Measurements from ENCODE around the gene EXOSC7.
A peak's percentile ranks its signal among the peaks of the same experiment; 100 is the strongest.
"Not testable (repeated sequence)": the region's sequence is repeated elsewhere in the genome, so short reads cannot be mapped to it uniquely, and the experiment has no call there.

Gene EXOSC7

DNA sequence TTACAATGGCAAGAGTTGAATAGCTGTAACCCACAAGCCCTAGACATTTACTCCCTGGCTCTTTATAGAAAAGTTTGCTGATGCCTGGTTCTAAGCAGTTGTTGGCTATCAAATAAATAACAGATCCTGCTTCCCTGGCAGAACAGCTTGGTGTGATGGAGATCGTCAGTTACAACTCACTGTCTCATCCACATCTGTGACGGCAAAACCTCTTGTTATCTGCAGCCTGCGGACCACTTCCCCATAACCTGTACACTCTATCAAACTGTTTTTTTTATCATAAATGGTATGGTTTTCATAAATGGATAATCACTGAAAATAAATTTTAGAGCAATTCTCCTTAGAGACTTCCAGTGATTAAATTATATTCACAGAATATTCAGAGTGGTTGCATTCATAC lies 14.2 kb upstream of the EXOSC7 start:
- DNase-seq (ENCODE audit: low read depth, low spot score), result no peak
- H3K27ac ChIP-seq, result no peak overlapping the region

DNA sequence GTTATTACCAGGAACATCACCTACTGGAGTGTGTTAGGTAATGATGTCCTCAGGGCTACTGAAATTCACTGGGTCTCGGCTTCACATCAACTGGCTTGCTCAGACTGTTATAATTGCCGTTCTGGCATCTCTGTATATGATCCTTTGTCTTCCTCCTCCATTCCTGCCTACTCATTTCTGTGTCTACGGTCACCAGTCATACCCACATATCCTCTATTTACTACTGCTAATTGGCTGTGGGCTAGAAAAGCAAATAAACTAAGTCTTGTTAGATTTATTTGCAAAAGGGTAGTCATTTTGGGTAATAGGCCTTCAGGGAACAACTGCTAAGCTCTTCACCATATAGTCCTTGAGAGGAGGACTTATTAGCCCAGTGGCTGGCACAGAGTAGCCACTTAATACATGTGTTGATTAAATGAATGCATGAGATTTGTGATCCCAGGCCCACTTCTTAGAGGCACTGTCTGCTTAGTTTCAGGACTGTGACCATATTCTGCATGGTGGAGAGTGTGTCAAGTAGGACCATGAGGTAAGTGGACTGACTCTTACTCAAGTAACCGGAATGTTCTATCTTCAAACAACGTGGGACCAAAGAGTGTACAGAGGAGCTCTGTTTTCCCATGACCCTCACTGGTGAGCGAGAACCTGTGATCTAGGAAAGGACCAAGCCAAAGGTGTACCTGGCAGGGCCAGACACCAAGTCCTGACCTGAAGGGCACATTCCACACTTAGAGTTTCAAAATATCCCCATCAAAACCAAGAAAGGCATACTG lies 13.2 kb upstream of the EXOSC7 start:
- DNase-seq (ENCODE audit: low read depth, low spot score), result no peak
- peak overlapping the region; percentile 44 for H3K27ac ChIP-seq

- DNase-seq (ENCODE audit: low read depth, low spot score), result no peak
- H3K27ac ChIP-seq, result peak overlapping the region; percentile 44
Observed at GRCh38 chr3:44963571-44964325, 12.3 kb upstream of the EXOSC7 start.

DNA sequence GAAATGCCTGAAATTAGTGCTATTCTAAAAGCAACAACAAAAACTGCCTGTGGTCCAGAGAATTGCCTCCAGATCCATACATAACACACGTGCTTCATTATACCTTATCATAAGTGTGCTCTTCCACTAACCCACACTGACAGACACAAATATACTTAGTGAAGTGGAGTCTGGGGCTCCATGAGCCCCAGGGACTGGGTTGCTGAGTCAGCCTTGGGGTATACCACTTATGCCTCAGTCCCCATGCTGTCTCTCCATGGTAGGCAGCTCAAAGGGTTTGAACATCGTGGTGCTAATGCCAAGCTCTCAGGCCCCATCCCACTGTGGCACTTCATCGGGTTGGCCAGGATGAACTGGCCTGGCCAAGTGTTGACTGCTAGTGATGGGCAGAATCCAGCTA lies 10.9 kb upstream of the EXOSC7 start:
- DNase-seq (ENCODE audit: low read depth, low spot score), result no peak
- peak overlapping the region; percentile 95 for H3K27ac ChIP-seq

DNA sequence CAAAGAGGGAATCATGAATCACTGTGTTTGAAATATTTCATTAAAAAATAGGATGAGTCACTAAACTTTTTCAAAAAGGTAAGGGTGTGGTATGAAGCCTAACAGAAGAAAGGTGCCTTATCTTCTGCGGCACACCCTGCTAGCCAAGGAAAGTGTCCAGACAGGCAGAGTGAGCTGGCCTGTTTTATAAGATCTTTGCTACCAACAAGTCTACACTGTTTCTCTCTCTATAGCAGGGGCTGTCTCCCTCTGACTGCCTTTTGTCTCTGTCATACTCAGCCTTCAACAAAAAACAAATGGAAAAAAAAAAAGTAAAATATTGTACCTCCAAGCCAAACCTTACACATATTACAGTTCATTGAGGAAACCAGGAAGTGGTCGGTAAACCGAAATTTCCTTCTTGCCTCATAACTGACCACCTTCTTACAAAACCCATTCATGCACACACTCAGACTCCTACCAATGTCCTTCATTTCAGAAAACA lies 9.2 kb upstream of the EXOSC7 start:
- peak overlapping the region; percentile 95 for H3K27ac ChIP-seq

DNA sequence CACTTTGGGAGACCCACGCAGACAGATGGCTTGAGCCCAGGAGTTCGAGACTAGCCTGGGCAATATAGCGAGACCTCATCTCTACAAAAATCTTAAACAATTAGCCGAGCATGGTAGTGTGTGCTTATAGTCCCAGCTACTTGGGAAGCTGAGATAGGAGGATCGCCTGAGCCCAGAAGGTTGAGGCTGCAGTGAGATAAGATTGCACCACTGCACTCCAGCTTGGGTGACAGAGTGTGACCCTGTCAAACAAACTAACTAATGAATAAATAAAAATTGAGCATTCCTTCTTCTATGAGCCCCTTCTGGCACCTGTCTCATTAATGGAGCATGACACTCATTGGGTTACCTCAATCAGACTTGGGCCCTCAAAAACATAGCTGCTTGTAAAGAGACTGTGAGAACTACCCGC lies 7.6 kb upstream of the EXOSC7 start:
- peak overlapping the region; percentile 95 for H3K27ac ChIP-seq
- no peak for DNase-seq (ENCODE audit: low read depth, low spot score)

More for the DNA sequence above, 9.2 kb upstream of the EXOSC7 start:
- DNase-seq (ENCODE audit: low read depth, low spot score), result peak; percentile 93

DNA sequence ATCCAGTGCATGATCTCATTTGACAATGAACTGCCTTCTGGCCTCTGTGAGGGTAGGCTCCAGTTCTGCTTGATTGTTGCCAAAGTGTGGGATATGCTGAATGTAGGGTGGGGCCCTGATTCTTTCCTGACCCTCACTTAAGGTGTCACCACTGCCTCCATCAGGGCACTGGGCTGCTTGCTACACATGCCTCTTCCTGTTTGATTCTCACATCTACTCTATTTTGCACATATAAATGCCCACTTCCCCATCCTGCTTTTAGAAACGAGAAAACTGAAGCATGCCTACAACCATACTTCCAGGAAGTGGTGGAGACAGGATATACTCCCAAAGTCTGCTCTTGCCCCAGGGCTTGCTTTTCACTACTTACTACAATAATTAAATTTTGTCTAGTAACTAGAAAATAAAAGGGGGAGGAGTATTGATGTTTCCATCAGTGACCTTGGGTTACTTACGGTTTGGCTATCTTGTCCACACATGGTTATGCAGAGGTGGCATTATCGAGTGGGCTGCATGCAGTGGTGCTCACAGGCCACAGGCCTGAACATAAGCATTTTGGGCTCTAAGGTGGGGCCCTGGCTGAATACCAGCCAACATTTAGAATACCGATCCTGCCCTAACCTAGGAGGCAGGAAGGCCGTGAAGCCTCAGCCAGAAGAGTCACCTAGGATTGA lies 6.8 kb upstream of the EXOSC7 start:
- DNase-seq (ENCODE audit: low read depth, low spot score), result no peak
- peak overlapping the region; percentile 95 for H3K27ac ChIP-seq

DNA sequence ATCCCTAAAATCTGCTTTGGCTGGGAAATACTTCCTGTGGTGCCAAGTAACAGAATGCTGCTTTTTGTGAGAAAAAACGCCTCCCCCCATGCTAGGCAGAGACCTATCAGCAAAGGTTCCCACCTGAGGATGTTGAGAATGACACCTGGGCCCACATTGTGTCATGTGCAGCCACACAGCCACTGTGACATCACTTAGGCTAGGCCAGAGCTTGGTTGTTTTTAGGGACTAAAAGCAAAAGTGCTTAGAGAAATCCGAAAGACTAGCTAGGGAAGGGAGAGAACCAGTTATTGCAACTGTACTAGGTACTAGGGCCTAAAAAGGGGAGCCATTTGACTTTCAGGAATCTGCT lies 6.2 kb upstream of the EXOSC7 start:
- peak overlapping the region; percentile 95 for H3K27ac ChIP-seq
- no peak for DNase-seq (ENCODE audit: low read depth, low spot score)

GRCh38 chr3:44970926-44971490 lies 5.0 kb upstream of the EXOSC7 start:
- DNase-seq (ENCODE audit: low read depth, low spot score), result no peak
- H3K27ac ChIP-seq, result peak overlapping the region; percentile 29

- no peak for DNase-seq (ENCODE audit: low read depth, low spot score)
- no peak overlapping the region for H3K27ac ChIP-seq
Observed at GRCh38 chr3:44974416-44974815, 1.6 kb upstream of the EXOSC7 start.

- peak overlapping the region; percentile 12 for H3K27ac ChIP-seq
- no peak for DNase-seq (ENCODE audit: low read depth, low spot score)
Observed at GRCh38 chr3:44981220-44981619, 5.2 kb downstream of the EXOSC7 start.

DNA sequence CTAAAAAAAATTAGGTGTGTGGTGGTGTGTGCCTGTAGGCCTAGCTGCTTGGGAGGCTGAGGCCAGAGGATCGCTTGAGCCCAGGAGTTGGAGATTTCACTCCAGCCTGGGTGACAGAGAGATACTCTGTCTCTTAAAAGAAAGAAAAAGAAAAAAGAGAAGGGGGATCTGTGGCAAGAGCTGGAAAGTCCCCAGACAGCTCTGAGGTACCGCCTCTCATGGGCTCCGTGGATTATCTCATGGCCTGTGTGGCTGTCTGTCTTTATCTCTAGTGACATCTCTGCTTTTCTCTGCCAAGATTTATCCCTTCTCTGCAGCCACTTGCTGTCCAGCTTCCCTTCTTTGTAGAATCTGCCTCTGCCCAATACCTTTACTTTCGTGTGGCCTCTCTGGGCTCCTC lies 5.7 kb downstream of the EXOSC7 start:
- H3K27ac ChIP-seq, result peak overlapping the region; percentile 12
- DNase-seq (ENCODE audit: low read depth, low spot score), result no peak

DNA sequence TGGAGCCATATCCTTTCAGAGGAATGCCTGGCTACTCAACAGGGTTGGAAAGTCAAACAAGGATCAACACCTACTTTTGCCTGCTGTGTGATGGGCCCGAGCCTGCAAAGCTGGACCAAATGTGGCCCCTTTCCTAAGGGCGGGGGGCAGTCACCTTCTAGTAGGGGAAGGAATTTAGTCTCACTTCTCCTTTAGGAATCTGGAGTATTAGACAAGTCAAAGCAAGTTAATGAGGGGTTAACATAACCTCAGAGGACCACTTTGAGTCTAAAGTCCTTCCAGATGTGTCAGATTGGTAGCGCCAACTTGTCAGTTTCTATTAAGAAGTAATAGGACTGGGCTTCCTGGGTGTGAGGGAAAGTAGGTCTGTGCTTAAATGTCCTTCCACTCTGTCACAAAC lies 6.8 kb downstream of the EXOSC7 start:
- DNase-seq (ENCODE audit: low read depth, low spot score), result no peak
- peak overlapping the region; percentile 78 for H3K27ac ChIP-seq

DNA sequence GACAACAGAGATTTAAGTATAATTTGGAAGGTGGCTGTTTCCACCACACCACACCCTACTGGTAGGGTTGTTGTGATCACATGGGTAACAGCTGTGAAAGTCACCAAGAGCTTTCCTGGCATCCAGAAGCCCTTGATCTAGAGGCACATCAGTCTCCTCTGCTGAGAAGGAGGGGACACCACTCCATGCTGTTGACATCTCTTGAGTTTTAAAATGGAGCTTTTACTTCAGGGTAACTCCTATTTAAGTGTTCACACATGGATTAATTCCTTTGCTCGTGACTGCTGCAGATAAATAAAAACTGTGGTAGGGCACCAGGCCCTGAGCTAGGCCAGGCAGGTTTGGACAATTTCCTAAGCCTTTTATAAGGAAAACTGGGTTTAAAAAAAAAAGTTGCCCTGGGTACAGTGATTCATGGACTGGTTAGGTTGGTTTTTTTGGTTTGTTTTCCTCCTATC lies 7.5 kb downstream of the EXOSC7 start:
- H3K27ac ChIP-seq, result peak overlapping the region; percentile 78
- peak; percentile 61 for DNase-seq (ENCODE audit: low read depth, low spot score)

DNA sequence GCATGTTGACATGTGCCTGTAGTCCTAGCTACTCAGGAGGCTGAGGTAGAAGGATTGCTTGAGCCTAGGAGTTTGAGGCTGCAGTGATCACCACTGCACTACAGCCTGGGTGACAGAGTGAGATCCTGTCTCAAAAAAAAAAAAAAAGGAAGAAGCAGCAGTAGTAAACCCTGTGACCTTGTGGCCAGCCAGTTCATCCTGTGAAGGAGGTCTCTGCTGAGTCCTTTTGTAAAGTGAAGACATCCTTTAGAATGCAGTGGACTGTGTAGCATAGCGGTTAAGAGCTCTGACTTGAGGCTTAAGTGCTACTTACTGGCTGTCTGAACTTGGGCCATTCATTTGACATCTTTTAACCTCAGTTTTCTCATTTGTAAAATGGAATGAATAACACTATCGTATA lies 8.3 kb downstream of the EXOSC7 start:
- peak overlapping the region; percentile 78 for H3K27ac ChIP-seq
- no peak for DNase-seq (ENCODE audit: low read depth, low spot score)

DNA sequence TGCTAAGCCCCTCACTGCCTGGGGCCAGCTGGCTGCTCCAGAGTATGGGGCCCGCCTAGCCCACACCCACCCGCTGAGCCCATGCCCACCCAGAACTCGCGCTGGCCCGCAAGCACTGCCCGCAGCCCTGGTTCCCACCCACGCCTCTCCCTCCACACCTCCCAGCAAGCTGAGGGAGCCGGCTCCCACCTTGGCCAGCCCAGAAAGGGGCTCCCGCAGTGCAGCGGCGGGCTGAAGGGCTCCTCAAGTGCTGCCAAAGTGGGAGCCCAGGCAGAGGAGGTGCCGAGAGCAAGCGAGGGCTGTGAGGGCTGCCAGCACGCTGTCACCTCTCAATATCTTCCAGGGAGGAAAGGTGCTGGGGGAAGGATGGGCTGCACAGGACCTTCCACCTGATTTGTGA lies 10.3 kb downstream of the EXOSC7 start:
- not testable (repeated sequence) for H3K27ac ChIP-seq; DNase-seq (ENCODE audit: low read depth, low spot score)

GRCh38 chr3:44987332-44987731 lies 11.3 kb downstream of the EXOSC7 start:
- no peak overlapping the region for H3K27ac ChIP-seq
- DNase-seq (ENCODE audit: low read depth, low spot score), result no peak

GRCh38 chr3:44988073-44988472 lies 12.0 kb downstream of the EXOSC7 start:
- no peak for DNase-seq (ENCODE audit: low read depth, low spot score)

DNA sequence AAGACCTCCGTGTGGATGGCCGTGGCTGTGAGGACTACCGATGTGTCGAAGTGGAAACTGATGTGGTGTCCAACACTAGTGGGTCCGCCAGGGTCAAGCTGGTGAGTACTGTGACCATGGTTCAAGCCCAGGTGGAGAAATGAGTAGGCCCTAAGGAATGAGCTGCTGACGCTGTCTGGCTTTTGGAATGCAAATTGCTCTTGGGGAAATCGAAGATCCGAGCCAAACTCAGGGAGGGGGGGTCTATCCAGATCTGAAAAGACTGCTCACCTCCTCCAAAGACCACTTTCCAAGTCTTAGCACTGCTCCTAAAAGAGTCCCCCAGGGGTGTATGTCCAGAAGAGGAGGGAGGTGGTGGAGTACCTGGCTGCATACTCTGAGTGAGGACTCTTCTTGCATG lies 13.1 kb downstream of the EXOSC7 start:
- no peak for DNase-seq (ENCODE audit: low read depth, low spot score)
- H3K27ac ChIP-seq, result no peak overlapping the region

More at GRCh38 chr3:44988073-44988472, 12.0 kb downstream of the EXOSC7 start:
- H3K27ac ChIP-seq, result no peak overlapping the region

DNA sequence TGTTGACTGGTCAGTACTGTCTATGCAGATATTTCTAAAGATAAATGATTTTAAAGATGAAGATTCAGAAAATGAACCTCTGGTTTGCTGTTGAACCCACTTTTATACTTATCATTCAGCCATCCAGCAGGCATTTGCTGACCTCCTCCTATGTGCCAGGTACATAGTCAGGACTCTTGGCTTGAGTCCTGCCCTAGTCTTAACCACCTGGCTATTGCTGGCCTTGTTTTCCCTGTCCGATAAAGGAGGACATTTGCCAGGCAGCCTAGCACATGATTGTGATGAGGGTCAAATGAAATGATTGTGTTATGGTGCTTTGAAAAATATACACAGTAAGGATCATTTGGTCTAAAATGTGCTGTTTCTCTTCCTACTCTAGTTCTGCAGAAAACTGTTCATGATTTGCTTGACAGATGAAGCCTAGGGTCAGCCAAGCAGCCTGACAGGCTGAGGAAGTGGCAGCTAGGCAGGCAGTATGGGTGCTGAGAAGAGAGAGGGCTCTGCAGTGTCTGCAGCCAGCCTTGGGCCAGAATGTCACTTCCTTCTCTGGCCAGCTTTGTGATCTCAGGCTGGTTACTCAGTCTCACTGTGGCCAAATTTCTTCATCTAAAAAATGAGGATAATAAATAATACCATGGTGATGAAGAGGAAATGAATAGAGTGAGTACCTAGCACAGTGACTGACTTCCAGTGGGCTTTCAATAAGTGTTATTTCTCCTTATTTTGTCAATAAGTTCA lies 13.8 kb downstream of the EXOSC7 start:
- no peak overlapping the region for H3K27ac ChIP-seq
- no peak for DNase-seq (ENCODE audit: low read depth, low spot score)

All from epithelial cell of prostate (primary cell).